ENCODE measurements around the gene GAREM2.

The GAREM2 gene

DNA sequence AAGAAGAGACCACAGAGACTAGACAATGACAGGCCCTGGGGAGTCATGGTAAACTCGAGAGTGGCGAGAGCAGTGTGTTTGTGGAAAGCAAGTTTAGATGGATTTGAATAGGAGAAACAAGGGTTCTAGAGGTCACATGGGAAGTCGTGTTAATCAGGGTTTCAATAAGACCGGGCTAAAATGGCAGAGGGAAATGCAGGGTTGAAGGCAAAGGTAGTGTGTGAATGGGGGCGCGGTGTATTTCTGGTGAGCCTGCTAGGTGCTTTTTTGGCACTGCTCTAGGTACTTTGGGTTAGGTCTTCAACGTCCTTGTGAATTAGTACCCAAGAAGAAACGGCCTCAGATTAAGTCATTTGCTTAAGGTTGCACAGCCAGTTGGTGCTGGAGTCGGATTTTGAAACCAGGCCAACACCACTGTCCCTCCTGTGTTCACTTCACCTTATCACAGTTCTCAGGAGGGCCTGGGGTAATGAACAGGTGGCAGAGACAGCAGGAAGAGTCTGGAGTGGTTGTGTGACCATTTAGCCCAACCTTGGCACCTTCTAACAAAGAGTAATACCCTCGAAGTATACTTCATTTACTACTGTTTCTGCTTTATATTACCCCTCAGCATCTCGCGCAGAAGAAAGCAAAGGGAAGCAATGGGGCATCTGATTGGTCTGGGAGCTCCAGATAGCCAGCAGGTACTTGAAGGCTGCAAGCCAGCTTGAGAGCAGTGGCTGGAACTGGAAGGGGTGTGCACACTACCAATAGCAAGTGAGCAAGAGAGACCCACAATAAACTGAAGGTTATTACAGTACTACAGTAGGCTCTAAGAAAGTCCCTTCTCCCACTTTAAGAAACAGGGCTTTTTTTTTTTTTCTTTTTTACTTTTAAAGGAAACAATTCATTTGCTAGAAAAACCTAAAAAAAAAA, 33.4 kb upstream of the GAREM2 start:
- TF ChIP-seq, protein P1, sequence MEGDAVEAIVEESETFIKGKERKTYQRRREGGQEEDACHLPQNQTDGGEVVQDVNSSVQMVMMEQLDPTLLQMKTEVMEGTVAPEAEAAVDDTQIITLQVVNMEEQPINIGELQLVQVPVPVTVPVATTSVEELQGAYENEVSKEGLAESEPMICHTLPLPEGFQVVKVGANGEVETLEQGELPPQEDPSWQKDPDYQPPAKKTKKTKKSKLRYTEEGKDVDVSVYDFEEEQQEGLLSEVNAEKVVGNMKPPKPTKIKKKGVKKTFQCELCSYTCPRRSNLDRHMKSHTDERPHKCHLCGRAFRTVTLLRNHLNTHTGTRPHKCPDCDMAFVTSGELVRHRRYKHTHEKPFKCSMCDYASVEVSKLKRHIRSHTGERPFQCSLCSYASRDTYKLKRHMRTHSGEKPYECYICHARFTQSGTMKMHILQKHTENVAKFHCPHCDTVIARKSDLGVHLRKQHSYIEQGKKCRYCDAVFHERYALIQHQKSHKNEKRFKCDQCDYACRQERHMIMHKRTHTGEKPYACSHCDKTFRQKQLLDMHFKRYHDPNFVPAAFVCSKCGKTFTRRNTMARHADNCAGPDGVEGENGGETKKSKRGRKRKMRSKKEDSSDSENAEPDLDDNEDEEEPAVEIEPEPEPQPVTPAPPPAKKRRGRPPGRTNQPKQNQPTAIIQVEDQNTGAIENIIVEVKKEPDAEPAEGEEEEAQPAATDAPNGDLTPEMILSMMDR (IDR thresholded peaks at IDR 0.05; ENCODE audit: borderline replicate concordance, control extremely low read depth, extremely low read depth, insufficient read depth, missing control alignments), result no peak
- no peak for DNase-seq (ENCODE audit: low spot score)
- in situ Hi-C loops (cut with MboI; ENCODE audit: low sequenced_read_pairs, unreplicated experiment), result loop anchor here (10.0 kb wide), 1 partner anchor 145 kb away; no protein-coding TSS in a partner anchor

DNA sequence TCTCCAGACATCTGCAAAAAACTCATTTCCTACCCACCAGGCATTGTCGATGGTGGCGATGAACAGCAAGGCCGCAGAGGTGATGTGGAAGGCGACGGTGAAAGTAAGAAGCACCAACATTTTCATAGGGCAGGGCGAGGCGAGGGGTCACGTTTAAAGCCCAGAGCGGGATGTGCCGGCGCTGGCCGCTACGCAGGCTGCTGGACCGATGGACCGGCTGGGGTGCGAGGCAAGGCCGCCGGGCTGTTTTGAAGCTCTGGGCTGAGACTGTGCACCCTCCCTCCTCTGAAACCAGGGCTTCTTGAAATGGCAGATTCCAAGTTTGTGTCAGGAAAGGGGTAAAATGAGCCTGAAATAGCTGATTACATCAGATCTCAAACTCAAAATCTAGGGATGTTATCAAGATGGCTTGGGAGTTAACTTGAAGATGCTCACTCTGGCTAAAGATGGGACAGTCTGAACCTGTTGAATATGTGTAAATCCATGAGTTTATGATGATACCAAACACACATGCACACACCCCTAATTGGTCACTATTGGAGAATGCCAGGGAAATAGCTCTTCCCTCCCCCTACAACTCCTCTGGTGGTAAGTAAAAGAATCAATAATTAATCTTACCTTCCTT, 31.6 kb upstream of the GAREM2 start:
- TF ChIP-seq, protein P1 (IDR thresholded peaks at IDR 0.05; ENCODE audit: borderline replicate concordance, control extremely low read depth, extremely low read depth, insufficient read depth, missing control alignments), result no peak
- in situ Hi-C loops (cut with MboI; ENCODE audit: low sequenced_read_pairs, unreplicated experiment), result loop anchor here (10.0 kb wide), 1 partner anchor 146 kb away; no protein-coding TSS in a partner anchor
- no peak for DNase-seq (ENCODE audit: low spot score)

DNA sequence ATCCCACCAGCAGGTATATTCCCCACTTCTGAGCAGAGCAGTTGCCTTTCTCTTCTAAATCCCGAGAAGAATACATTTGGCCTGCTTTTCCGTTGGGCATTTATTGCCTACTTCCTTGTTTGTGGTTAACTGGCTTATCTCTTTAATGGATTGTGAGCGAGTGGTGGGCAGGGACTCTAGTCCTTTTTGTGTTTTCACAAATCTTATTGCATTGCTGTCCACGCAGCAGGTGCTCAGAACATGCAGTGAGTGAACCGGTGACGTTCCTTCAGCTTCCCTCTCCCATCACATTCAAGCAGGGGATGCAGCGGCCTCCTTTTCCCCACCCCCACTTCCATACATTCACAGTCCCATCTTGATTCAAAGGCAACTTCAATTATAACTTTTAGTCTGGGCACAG, 28.9 kb upstream of the GAREM2 start:
- no peak for DNase-seq (ENCODE audit: low spot score)
- in situ Hi-C loops (cut with MboI; ENCODE audit: low sequenced_read_pairs, unreplicated experiment), result loop anchor here (10.0 kb wide), 1 partner anchor 149 kb away; no protein-coding TSS in a partner anchor
- TF ChIP-seq, protein P1 (IDR thresholded peaks at IDR 0.05; ENCODE audit: borderline replicate concordance, control extremely low read depth, extremely low read depth, insufficient read depth, missing control alignments), result no peak

DNA sequence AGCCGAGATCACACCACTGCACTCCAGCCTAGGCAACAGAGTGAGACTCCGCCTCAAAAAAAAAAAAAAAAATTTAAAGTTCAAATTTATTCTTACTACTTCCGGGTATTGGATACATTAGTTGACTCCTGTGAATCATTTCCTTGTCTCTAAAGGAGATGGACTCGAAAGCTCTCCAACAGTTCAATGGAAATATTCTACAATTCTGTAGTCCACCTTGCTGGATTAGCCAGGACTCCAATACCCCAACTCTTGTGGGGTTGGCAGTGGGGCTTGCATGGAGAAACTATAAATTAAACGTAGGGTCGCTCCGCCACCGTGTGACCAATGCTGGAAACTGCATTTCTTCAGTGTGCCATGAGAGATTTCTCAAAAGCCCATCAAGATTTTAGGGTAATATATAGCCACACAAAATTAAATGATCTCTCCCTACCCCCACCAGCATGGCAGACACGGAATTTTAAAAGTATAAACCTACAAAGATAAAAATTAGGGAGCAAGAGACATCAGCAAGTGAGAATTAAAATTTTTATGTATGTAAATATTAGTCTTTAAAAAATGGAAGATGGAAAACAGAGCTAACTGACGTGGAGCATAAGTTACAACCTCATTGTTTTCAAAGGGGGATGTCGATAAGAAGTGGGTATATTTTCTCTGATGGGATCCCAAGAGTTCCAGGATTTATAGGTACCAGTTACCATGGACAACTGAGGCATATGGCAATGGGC, 27.8 kb upstream of the GAREM2 start:
- in situ Hi-C loops (cut with MboI; ENCODE audit: low sequenced_read_pairs, unreplicated experiment), result loop anchor here (10.0 kb wide), 1 partner anchor 150 kb away; no protein-coding TSS in a partner anchor
- DNase-seq (ENCODE audit: low spot score), result peak; percentile 72

DNA sequence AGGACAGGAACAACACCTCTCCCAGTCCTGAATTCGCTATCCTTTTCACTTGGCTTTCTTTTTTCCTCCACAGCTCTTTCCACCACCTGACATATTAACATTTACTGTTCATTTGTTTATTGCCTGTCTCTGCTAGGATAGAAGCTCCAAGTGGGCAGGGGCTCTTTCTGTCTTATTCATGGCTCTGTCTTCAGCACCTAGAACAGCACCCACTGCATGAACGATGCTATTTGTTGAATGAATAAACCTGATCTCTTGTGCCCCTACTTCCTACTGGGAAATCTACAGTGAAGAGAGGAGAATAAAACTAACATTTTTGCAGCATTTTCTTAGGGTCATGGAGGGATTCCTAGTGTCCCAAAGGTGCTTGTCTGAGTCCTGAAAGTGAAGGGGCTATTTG, 24.4 kb upstream of the GAREM2 start:
- TF ChIP-seq, protein P1 (IDR thresholded peaks at IDR 0.05; ENCODE audit: borderline replicate concordance, control extremely low read depth, extremely low read depth, insufficient read depth, missing control alignments), result no peak
- in situ Hi-C loops (cut with MboI; ENCODE audit: low sequenced_read_pairs, unreplicated experiment), result loop anchor here (10.0 kb wide), 1 partner anchor 154 kb away; no protein-coding TSS in a partner anchor
- DNase-seq (ENCODE audit: low spot score), result no peak

More for the DNA sequence above, 27.8 kb upstream of the GAREM2 start:
- TF ChIP-seq, protein P1 (IDR thresholded peaks at IDR 0.05; ENCODE audit: borderline replicate concordance, control extremely low read depth, extremely low read depth, insufficient read depth, missing control alignments), result peak; percentile 55

DNA sequence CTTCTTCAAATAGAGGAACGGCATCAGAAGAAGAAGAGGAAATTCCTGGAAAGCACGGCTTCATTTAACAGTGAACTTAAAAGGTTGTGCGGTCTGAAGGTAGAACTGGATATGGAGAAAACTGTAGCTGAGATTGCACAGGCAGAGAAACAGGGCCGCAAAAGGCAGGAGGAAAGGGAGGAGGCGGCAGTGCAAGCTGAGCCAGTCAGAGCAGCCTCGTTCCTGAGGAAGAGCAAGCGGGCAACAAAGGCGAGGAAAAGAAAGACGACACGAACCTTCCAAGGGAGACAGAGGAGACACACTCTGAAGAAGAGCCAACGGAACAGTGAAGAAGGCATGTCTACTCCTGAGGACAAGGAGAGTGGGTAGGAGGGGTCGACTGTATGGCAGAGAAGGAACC, 22.6 kb upstream of the GAREM2 start:
- in situ Hi-C loops (cut with MboI; ENCODE audit: low sequenced_read_pairs, unreplicated experiment), result no loop called here
- TF ChIP-seq, protein P1 (IDR thresholded peaks at IDR 0.05; ENCODE audit: borderline replicate concordance, control extremely low read depth, extremely low read depth, insufficient read depth, missing control alignments), result no peak
- DNase-seq (ENCODE audit: low spot score), result no peak
